Mesenchymal stem cell (in vitro differentiated cells and primary cell): ENCODE measurements around the gene KCND2.

Experiments
- DNase-seq: peaks from one replicate; pipeline ENCODE4 v3.0.0-alpha.2; 2013
- H2AFZ ChIP-seq: one replicate; pipeline ENCODE4 v1.6.1; 2013; ENCODE audit warnings: low read depth, mild to moderate bottlenecking, control low read depth, inconsistent platforms, low read length, moderate library complexity
- H2AK5ac ChIP-seq: 2 replicates; pipeline ENCODE4 v1.6.1; 2013; ENCODE audit warnings: low read length, moderate library complexity, mild to moderate bottlenecking, inconsistent platforms; ENCODE audit not compliant: severe bottlenecking
- H2BK120ac ChIP-seq: one replicate; pipeline ENCODE4 v1.6.1; 2013; ENCODE audit warnings: low read depth, mild to moderate bottlenecking, inconsistent platforms, low read length, moderate library complexity
- H2BK12ac ChIP-seq, 2 experiments: one replicate each; pipeline ENCODE4 v1.6.1; 2013; ENCODE audit warnings: inconsistent platforms in 2 of 2, low read length in 2 of 2, mild to moderate bottlenecking in 2 of 2, moderate library complexity in 2 of 2, control low read depth in 1 of 2
- H2BK15ac ChIP-seq: one replicate; pipeline ENCODE4 v1.6.1; 2013; ENCODE audit warnings: mild to moderate bottlenecking, low read depth, inconsistent platforms; ENCODE audit not compliant: poor library complexity, severe bottlenecking
- H2BK5ac ChIP-seq: 2 replicates; pipeline ENCODE4 v1.6.1; 2013; ENCODE audit warnings: low read depth, mild to moderate bottlenecking, low read length, control low read depth, inconsistent platforms; ENCODE audit not compliant: poor library complexity, severe bottlenecking
- H3K14ac ChIP-seq, 2 experiments: one replicate each; pipeline ENCODE4 v1.6.1; 2013; ENCODE audit warnings: inconsistent platforms in 2 of 2, low read length in 2 of 2, control low read depth in 1 of 2, mild to moderate bottlenecking in 1 of 2, moderate library complexity in 1 of 2
- H3K18ac ChIP-seq, 2 experiments: one replicate each; pipeline ENCODE4 v1.6.1; 2013; ENCODE audit warnings: inconsistent platforms in 2 of 2, low read length in 2 of 2, control low read depth in 1 of 2, low read depth in 1 of 2, mild to moderate bottlenecking in 1 of 2
- H3K23ac ChIP-seq, 2 experiments: one replicate each; pipeline ENCODE4 v1.6.1; 2013; ENCODE audit warnings: inconsistent platforms in 2 of 2, low read length in 2 of 2, mild to moderate bottlenecking in 2 of 2, moderate library complexity in 2 of 2, control low read depth in 1 of 2
- H3K27ac ChIP-seq: 2 replicates; pipeline ENCODE4 v1.5.1; 2013; ENCODE audit warnings: mild to moderate bottlenecking, moderate library complexity, low read length, control low read depth, inconsistent platforms; ENCODE audit not compliant: poor library complexity, severe bottlenecking
- H3K27me3 ChIP-seq, 2 experiments: 2 replicates each; pipeline versions ENCODE4 v1.6.1 to v1.7.0; 2013; ENCODE audit warnings: low read length in 2 of 2, mild to moderate bottlenecking in 2 of 2, moderate library complexity in 2 of 2, control low read depth in 1 of 2, inconsistent platforms in 1 of 2; ENCODE audit not compliant: control insufficient read depth in 1 of 2, insufficient read depth in 1 of 2
- H3K36me3 ChIP-seq, 2 experiments: 2 replicates each; pipeline versions ENCODE4 v1.6.1 to v1.7.0; 2013; ENCODE audit warnings: low read length in 2 of 2, control low read depth in 1 of 2, inconsistent platforms in 1 of 2, low read depth in 1 of 2, mild to moderate bottlenecking in 1 of 2; ENCODE audit not compliant: insufficient read depth in 2 of 2, control insufficient read depth in 1 of 2
- H3K4ac ChIP-seq, 2 experiments: one replicate each; pipeline ENCODE4 v1.6.1; 2013; ENCODE audit warnings: inconsistent platforms in 2 of 2, low read length in 2 of 2, mild to moderate bottlenecking in 2 of 2, moderate library complexity in 2 of 2, control low read depth in 1 of 2, low read depth in 1 of 2
- H3K4me1 ChIP-seq: 2 replicates; pipeline ENCODE4 v1.6.1; 2013; ENCODE audit warnings: low read depth, low read length, control low read depth; ENCODE audit not compliant: control insufficient read depth, insufficient read depth
- H3K4me2 ChIP-seq: 2 replicates; pipeline ENCODE4 v1.6.1; 2013; ENCODE audit warnings: low read length, mild to moderate bottlenecking, inconsistent platforms; ENCODE audit not compliant: poor library complexity, severe bottlenecking
- H3K4me3 ChIP-seq, 2 experiments: 2 replicates each; pipeline versions ENCODE4 v1.5.1 to v1.7.0; 2013; ENCODE audit warnings: low read length in 2 of 2, mild to moderate bottlenecking in 2 of 2, control low read depth in 1 of 2, low read depth in 1 of 2; ENCODE audit not compliant: insufficient read depth in 1 of 2
- H3K79me1 ChIP-seq: replicated peaks from 2 replicates; pipeline ENCODE4 v1.6.1; 2013; ENCODE audit warnings: mild to moderate bottlenecking, control low read depth, low read length, inconsistent platforms; ENCODE audit not compliant: poor library complexity, severe bottlenecking
- H3K9ac ChIP-seq: 2 replicates; pipeline ENCODE4 v1.7.0; 2013; ENCODE audit warnings: mild to moderate bottlenecking, low read length, moderate library complexity
- H3K9me3 ChIP-seq: 2 replicates; pipeline ENCODE4 v1.7.0; 2013; ENCODE audit warnings: mild to moderate bottlenecking, low read length; ENCODE audit not compliant: control insufficient read depth
- H4K8ac ChIP-seq: one replicate; pipeline ENCODE4 v1.6.1; 2013; ENCODE audit warnings: inconsistent platforms, mild to moderate bottlenecking, low read length, moderate library complexity
- H4K91ac ChIP-seq: one replicate; pipeline ENCODE4 v1.6.1; 2013; ENCODE audit warnings: mild to moderate bottlenecking, low read length, inconsistent platforms
- WGBS: methylation state at CpG from one replicate; pipeline ENCODE4 v1.1.7; 2013; ENCODE audit warnings: mixed read lengths; 5-methylcytosine and 5-hydroxymethylcytosine counted together

KCND2 gene

GRCh38 chr7:120502825-120503224, 229.8 kb downstream of the KCND2 start:
- H3K23ac ChIP-seq = no peak overlapping the region
- DNase-seq = no peak
- no peak overlapping the region for H2BK12ac ChIP-seq
- no peaks in the 10 kb centered on the region for H3K4me1 ChIP-seq
- WGBS = no CpG with 5 or more reads among the region's 1 CpG
- H3K27me3 ChIP-seq = no peaks in the 10 kb centered on the region
- H3K4ac ChIP-seq = no peak overlapping the region
- no peak overlapping the region for H2BK120ac ChIP-seq
- H3K36me3 ChIP-seq = no peaks in the 10 kb centered on the region
- no peak overlapping the region for H3K27ac ChIP-seq
- no peak overlapping the region for H4K91ac ChIP-seq
- H2AFZ ChIP-seq = no peak overlapping the region
- no peak overlapping the region for H3K4me3 ChIP-seq
- no peak overlapping the region for H3K14ac ChIP-seq
- no peak overlapping the region for H2BK5ac ChIP-seq
- no peak overlapping the region for H2AK5ac ChIP-seq
- no peak overlapping the region for H3K4me2 ChIP-seq
- H2BK15ac ChIP-seq = no peak overlapping the region
- no peak overlapping the region for H3K18ac ChIP-seq
- H3K9me3 ChIP-seq = no peaks in the 10 kb centered on the region
- no peak overlapping the region for H3K9ac ChIP-seq
- H4K8ac ChIP-seq = no peak overlapping the region
- no peaks in the 10 kb centered on the region for H3K79me1 ChIP-seq

GRCh38 chr7:120504386-120504785, 231.4 kb downstream of the KCND2 start:
- no peak overlapping the region for H3K4ac ChIP-seq
- H3K27me3 ChIP-seq = no peaks in the 10 kb centered on the region
- H3K4me3 ChIP-seq = no peak overlapping the region
- no peak overlapping the region for H4K8ac ChIP-seq
- no peaks in the 10 kb centered on the region for H3K4me1 ChIP-seq
- H3K9ac ChIP-seq = no peak overlapping the region
- H3K14ac ChIP-seq = no peak overlapping the region
- no peak overlapping the region for H4K91ac ChIP-seq
- H2AK5ac ChIP-seq = no peak overlapping the region
- H3K9me3 ChIP-seq = no peaks in the 10 kb centered on the region
- no peaks in the 10 kb centered on the region for H3K36me3 ChIP-seq
- no peak overlapping the region for H3K18ac ChIP-seq
- no peak overlapping the region for H2BK12ac ChIP-seq
- no peak overlapping the region for H3K23ac ChIP-seq
- no peak overlapping the region for H2BK5ac ChIP-seq
- DNase-seq = no peak
- H3K79me1 ChIP-seq = no peaks in the 10 kb centered on the region
- H3K27ac ChIP-seq = no peak overlapping the region
- H2AFZ ChIP-seq = no peak overlapping the region
- H2BK120ac ChIP-seq = no peak overlapping the region
- no peak overlapping the region for H3K4me2 ChIP-seq
- no peak overlapping the region for H2BK15ac ChIP-seq

GRCh38 chr7:120505770-120506169, 232.8 kb downstream of the KCND2 start:
- no peak overlapping the region for H4K8ac ChIP-seq
- DNase-seq = no peak
- no peaks in the 10 kb centered on the region for H3K4me1 ChIP-seq
- no peak overlapping the region for H3K18ac ChIP-seq
- no peak overlapping the region for H2BK5ac ChIP-seq
- no peak overlapping the region for H3K9ac ChIP-seq
- no peak overlapping the region for H3K14ac ChIP-seq
- no peaks in the 10 kb centered on the region for H3K79me1 ChIP-seq
- H3K4me3 ChIP-seq = no peak overlapping the region
- no peak overlapping the region for H2AK5ac ChIP-seq
- H2AFZ ChIP-seq = no peak overlapping the region
- no peak overlapping the region for H2BK15ac ChIP-seq
- H4K91ac ChIP-seq = no peak overlapping the region
- no peak overlapping the region for H3K4ac ChIP-seq
- H3K36me3 ChIP-seq = no peaks in the 10 kb centered on the region
- no peaks in the 10 kb centered on the region for H3K27me3 ChIP-seq
- H3K4me2 ChIP-seq = no peak overlapping the region
- no peak overlapping the region for H2BK120ac ChIP-seq
- no peak overlapping the region for H2BK12ac ChIP-seq
- H3K9me3 ChIP-seq = no peaks in the 10 kb centered on the region
- no peak overlapping the region for H3K27ac ChIP-seq
- H3K23ac ChIP-seq = no peak overlapping the region

GRCh38 chr7:120512701-120513100, 239.7 kb downstream of the KCND2 start:
- 91% methylated on average over 2 of the region's 3 CpGs for WGBS
- no peak overlapping the region for H2BK120ac ChIP-seq
- H3K4me2 ChIP-seq = no peak overlapping the region
- no peak overlapping the region for H2AFZ ChIP-seq
- H2BK12ac ChIP-seq = no peak overlapping the region
- H4K91ac ChIP-seq = no peak overlapping the region
- H3K18ac ChIP-seq = no peak overlapping the region
- no peak overlapping the region for H2BK5ac ChIP-seq
- H3K23ac ChIP-seq = no peak overlapping the region
- H4K8ac ChIP-seq = no peak overlapping the region
- no peak overlapping the region for H2BK15ac ChIP-seq
- H3K9ac ChIP-seq = no peak overlapping the region
- H3K14ac ChIP-seq = no peak overlapping the region
- no peak for DNase-seq
- no peak overlapping the region for H3K4me3 ChIP-seq
- H3K4ac ChIP-seq = no peak overlapping the region
- H3K4me1 ChIP-seq = no peaks in the 10 kb centered on the region
- H3K36me3 ChIP-seq = no peaks in the 10 kb centered on the region
- no peaks in the 10 kb centered on the region for H3K27me3 ChIP-seq
- no peaks in the 10 kb centered on the region for H3K79me1 ChIP-seq
- no peak overlapping the region for H3K27ac ChIP-seq
- no peak overlapping the region for H2AK5ac ChIP-seq
- no peaks in the 10 kb centered on the region for H3K9me3 ChIP-seq
